ENCODE measurements around the gene RASGRP4.

Gene RASGRP4

DNA sequence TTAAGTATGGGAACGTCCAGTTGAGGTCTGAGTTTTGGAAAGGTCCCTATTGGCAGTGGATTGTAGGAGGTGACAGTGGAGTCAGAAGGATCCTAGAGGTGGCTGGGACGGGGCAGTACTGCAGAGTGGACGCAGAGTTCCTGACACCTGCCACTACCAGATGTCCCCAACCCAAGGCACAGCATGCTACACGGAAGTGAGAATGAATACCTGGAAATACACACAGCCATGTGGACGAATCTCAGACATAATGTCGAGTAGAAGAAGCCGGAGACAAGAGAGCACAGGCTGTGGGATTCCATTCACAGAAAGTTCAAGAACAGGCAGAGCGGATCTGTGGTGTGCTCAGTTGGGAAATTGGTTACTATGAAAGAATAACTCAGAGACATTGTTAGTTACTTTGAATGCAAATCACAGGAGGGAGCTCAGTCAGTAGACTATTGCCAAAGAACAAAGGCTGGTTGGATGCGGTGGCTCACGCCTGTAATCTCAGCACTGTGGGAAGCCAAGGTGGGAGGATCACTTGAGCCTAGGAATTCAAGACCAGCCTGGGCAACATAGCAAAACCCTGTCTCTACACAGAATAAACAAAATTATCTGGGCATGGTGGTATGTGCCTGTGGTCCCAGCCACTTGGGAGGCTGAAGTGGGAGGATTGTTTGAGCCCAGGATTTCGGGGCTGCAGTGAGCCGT is 44.9 kb upstream of the RASGRP4 start:
- no peaks in the 10 kb centered on the region for H3K79me2 ChIP-seq (ENCODE audit: insufficient read depth, low read length)
- TF ChIP-seq, protein P1, sequence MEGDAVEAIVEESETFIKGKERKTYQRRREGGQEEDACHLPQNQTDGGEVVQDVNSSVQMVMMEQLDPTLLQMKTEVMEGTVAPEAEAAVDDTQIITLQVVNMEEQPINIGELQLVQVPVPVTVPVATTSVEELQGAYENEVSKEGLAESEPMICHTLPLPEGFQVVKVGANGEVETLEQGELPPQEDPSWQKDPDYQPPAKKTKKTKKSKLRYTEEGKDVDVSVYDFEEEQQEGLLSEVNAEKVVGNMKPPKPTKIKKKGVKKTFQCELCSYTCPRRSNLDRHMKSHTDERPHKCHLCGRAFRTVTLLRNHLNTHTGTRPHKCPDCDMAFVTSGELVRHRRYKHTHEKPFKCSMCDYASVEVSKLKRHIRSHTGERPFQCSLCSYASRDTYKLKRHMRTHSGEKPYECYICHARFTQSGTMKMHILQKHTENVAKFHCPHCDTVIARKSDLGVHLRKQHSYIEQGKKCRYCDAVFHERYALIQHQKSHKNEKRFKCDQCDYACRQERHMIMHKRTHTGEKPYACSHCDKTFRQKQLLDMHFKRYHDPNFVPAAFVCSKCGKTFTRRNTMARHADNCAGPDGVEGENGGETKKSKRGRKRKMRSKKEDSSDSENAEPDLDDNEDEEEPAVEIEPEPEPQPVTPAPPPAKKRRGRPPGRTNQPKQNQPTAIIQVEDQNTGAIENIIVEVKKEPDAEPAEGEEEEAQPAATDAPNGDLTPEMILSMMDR (IDR thresholded peaks at IDR 0.05; ENCODE audit: low read length), result no peak
- TF ChIP-seq EZH2 (IDR thresholded peaks at IDR 0.05; ENCODE audit: borderline replicate concordance, low read length), result no peak
- no peaks in the 10 kb centered on the region for H3K4me1 ChIP-seq (ENCODE audit: insufficient read depth, low read length, severe bottlenecking)
- H3K4me3 ChIP-seq (ENCODE audit: low read depth, low read length, poor library complexity, severe bottlenecking), result no peak overlapping the region
- H3K4me2 ChIP-seq (ENCODE audit: low read length), result no peak overlapping the region
- no peak overlapping the region for H2AFZ ChIP-seq (ENCODE audit: low read length)
- H3F3A ChIP-seq (ENCODE audit: insufficient read depth, low read length), result no peaks in the 10 kb centered on the region
- H3K36me3 ChIP-seq (ENCODE audit: insufficient read depth, low read length), result no peaks in the 10 kb centered on the region
- H3K9ac ChIP-seq (ENCODE audit: low read length), result no peak overlapping the region
- H3K9me2 ChIP-seq (ENCODE audit: low read depth, low read length), result no peaks in the 10 kb centered on the region
- no peak overlapping the region for H3K27ac ChIP-seq (ENCODE audit: low read depth, low read length, poor library complexity, severe bottlenecking)
- H4K20me1 ChIP-seq (ENCODE audit: insufficient read depth, low read length), result no peaks in the 10 kb centered on the region
- no peaks in the 10 kb centered on the region for H3K27me3 ChIP-seq (ENCODE audit: insufficient read depth, low read length)
- H3K9me3 ChIP-seq (ENCODE audit: low read length), result no peaks in the 10 kb centered on the region

GRCh38 chr19:38469151-38469550 is 43.1 kb upstream of the RASGRP4 start:
- Histone ChIP-seq H3K9me3 (ENCODE audit: low read length) (no peaks in the 10 kb centered on the region), H2AFZ (ENCODE audit: low read length) (no peak overlapping the region), H3K9me2 (ENCODE audit: low read depth, low read length) (no peaks in the 10 kb centered on the region), H3K9ac (ENCODE audit: low read length) (no peak overlapping the region), H3K79me2 (ENCODE audit: insufficient read depth, low read length) (no peaks in the 10 kb centered on the region), H3F3A (ENCODE audit: insufficient read depth, low read length) (no peaks in the 10 kb centered on the region), H3K4me3 (ENCODE audit: low read depth, low read length, poor library complexity, severe bottlenecking) (no peak overlapping the region), H4K20me1 (ENCODE audit: insufficient read depth, low read length) (no peaks in the 10 kb centered on the region), H3K27me3 (ENCODE audit: insufficient read depth, low read length) (no peaks in the 10 kb centered on the region), H3K4me2 (ENCODE audit: low read length) (no peak overlapping the region), H3K4me1 (ENCODE audit: insufficient read depth, low read length, severe bottlenecking) (no peaks in the 10 kb centered on the region), H3K27ac (ENCODE audit: low read depth, low read length, poor library complexity, severe bottlenecking) (no peak overlapping the region), H3K36me3 (ENCODE audit: insufficient read depth, low read length) (no peaks in the 10 kb centered on the region)
- TF ChIP-seq, protein P1 (IDR thresholded peaks at IDR 0.05; ENCODE audit: low read length), result no peak
- TF ChIP-seq EZH2 (IDR thresholded peaks at IDR 0.05; ENCODE audit: borderline replicate concordance, low read length), result no peak

DNA sequence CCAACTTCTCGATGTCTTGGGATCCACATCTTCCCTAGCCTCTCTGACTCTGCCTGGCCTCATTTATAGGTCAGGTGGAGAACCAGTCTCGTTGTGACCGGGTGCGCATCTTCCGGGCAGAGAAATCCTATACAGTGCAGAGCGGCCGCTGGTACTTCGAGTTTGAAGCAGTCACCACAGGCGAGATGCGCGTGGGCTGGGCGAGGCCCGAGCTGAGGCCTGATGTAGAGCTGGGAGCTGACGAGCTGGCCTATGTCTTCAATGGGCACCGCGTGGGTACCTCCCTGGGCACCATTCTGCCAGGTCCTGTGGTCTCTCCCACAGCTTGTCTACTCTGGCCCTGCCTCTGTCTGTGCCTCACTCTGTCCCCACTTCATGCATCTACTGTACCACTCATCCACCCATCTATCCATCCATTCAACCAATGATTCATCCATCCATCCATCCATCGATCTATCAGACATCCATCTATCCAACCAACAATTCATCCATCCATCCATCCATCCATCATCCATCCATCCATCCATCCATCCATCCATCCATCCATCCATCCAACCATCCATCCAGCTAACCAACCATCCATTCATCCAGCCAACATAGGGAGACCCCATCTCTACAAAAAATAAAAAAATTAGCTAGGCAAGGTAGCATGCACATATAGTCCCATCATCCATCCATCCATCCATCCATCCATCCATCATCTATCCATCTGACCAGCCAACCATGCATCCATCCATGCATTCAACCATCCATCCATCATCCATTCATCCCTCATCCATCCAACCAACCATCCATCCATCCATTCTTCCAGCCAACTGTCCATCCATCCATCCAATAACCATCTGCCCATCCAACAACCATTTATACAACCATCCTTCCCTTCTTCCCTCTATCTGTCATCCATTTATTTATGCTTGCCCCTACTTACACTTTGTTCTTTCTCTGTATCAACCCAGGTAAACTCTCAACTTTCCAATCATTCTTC is 41.8 kb upstream of the RASGRP4 start:
- no peak overlapping the region for H3K9ac ChIP-seq (ENCODE audit: low read length)
- TF ChIP-seq, protein P1 (IDR thresholded peaks at IDR 0.05; ENCODE audit: low read length), result no peak
- no peak for TF ChIP-seq EZH2 (IDR thresholded peaks at IDR 0.05; ENCODE audit: borderline replicate concordance, low read length)
- no peaks in the 10 kb centered on the region for H3K27me3 ChIP-seq (ENCODE audit: insufficient read depth, low read length)
- no peak overlapping the region for H3K4me2 ChIP-seq (ENCODE audit: low read length)
- H3K9me2 ChIP-seq (ENCODE audit: low read depth, low read length), result no peaks in the 10 kb centered on the region
- no peaks in the 10 kb centered on the region for H4K20me1 ChIP-seq (ENCODE audit: insufficient read depth, low read length)
- H3K9me3 ChIP-seq (ENCODE audit: low read length), result no peaks in the 10 kb centered on the region
- no peaks in the 10 kb centered on the region for H3K79me2 ChIP-seq (ENCODE audit: insufficient read depth, low read length)
- H2AFZ ChIP-seq (ENCODE audit: low read length), result no peak overlapping the region
- no peaks in the 10 kb centered on the region for H3K4me1 ChIP-seq (ENCODE audit: insufficient read depth, low read length, severe bottlenecking)
- no peaks in the 10 kb centered on the region for H3K36me3 ChIP-seq (ENCODE audit: insufficient read depth, low read length)
- no peaks in the 10 kb centered on the region for H3F3A ChIP-seq (ENCODE audit: insufficient read depth, low read length)
- H3K4me3 ChIP-seq (ENCODE audit: low read depth, low read length, poor library complexity, severe bottlenecking), result no peak overlapping the region
- H3K27ac ChIP-seq (ENCODE audit: low read depth, low read length, poor library complexity, severe bottlenecking), result no peak overlapping the region
